ENCODE results near the gene NR4A3.

GRCh38 chr9:99811598-99812383 is 9.9 kb upstream of the NR4A3 start:
- TF ChIP-seq CTCF (conservative IDR thresholded peaks at IDR 0.05 in 1 of 2, IDR thresholded peaks at IDR 0.05 in 1 of 2; ENCODE audit: extremely low read depth in 1 of 2, insufficient read depth in 1 of 2, low read depth in 1 of 2, low read length in 2 of 2) (no peak), EZH2 (IDR thresholded peaks at IDR 0.05; ENCODE audit: borderline replicate concordance, low read length) (no peak)

Data from mammary epithelial cell (primary cell).